MG63 (cell line): ENCODE data around the gene C9orf152. TPM values are rescaled to one million over a fixed set of nuclear protein-coding genes. Genes with fewer than 3 reads are reported as not detected.
A peak's percentile ranks its signal among the peaks of the same experiment; 100 is the strongest.
"Not testable (repeated sequence)": the region's sequence is repeated elsewhere in the genome, so short reads cannot be mapped to it uniquely, and the experiment has no call there.

Experiments used
- DNase-seq: peaks from one replicate; pipeline ENCODE4 v3.0.0-alpha.2; 2020
- H3K27me3 ChIP-seq: fragments of 250-450 bp; sonication (Bioruptor Pico); 2 replicates; pipeline ENCODE4 v1.5.1; 2020; ENCODE audit warnings: mild to moderate bottlenecking, moderate library complexity
- H3K36me3 ChIP-seq: fragments of 250-450 bp; sonication (Bioruptor Pico); 2 replicates; pipeline ENCODE4 v1.5.1; 2020; ENCODE audit warnings: mild to moderate bottlenecking, moderate library complexity
- H3K4me3 ChIP-seq: fragments of 250-450 bp; sonication (Bioruptor Pico); 2 replicates; pipeline ENCODE4 v1.5.1; 2020; ENCODE audit warnings: mild to moderate bottlenecking, moderate library complexity
- H3K9me3 ChIP-seq: fragments of 250-450 bp; sonication (Bioruptor Pico); 2 replicates; pipeline ENCODE4 v1.5.1; 2020; ENCODE audit warnings: mild to moderate bottlenecking, moderate library complexity
- total RNA-seq: library from RNA; depleted of rRNA; stranded (reverse); fragments of >200 nt; shearing (Covaris generic); gene quantifications from 2 replicates; pipeline ENCODE4 v1.2.3, GENCODE V29; 2014; ENCODE audit warnings: low replicate concordance

C9orf152 gene
- total RNA-seq, 1 experiment from 2014 or later = not detected

DNA sequence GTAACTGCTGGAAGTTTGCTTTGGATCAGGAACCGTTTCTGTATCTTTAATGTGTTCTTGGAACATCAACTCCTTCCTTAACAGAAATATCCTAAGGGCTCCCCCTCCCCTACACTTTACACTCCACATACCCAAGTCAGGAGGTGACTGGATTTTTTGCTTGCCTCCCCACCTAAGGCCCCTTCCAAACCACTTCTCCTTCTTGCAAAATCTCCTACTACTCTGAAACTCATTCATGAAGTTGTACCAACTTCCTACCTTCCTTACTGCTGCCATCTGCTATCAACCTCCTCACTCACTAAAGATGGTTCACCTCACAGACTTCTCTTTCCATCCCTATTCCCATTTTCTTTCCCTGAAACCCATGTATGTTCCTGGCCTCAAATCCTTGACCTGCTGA is 32.2 kb upstream of the C9orf152 start:
- H3K4me3 ChIP-seq = no peak overlapping the region
- DNase-seq = no peak
- H3K36me3 ChIP-seq = peaks cover 34% of the 10 kb centered on the region
- H3K27me3 ChIP-seq = no peaks in the 10 kb centered on the region
- H3K9me3 ChIP-seq = no peaks in the 10 kb centered on the region

DNA sequence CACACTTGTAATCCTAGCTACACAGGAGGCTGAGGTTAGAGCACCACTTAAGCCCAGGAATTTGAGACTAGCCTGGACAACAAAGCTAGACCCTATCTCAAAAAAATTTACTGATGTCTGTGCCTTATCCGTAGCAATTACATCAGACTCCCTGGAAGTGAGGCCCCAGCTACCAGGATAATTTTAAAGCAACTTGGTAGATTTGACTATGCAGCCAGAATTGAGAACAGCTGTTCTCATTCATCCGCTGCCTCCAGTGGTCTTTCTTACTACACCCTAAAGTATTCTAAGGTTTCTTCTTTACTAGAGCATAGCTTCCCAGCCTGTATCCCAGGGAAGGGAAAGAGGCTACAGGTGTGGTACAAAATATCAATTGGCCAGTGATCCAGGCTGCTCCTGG is 20.4 kb upstream of the C9orf152 start:
- Histone ChIP-seq H3K4me3 (no peak overlapping the region), H3K36me3 (no peaks in the 10 kb centered on the region), H3K9me3 (no peaks in the 10 kb centered on the region), H3K27me3 (no peaks in the 10 kb centered on the region)
- no peak for DNase-seq

DNA sequence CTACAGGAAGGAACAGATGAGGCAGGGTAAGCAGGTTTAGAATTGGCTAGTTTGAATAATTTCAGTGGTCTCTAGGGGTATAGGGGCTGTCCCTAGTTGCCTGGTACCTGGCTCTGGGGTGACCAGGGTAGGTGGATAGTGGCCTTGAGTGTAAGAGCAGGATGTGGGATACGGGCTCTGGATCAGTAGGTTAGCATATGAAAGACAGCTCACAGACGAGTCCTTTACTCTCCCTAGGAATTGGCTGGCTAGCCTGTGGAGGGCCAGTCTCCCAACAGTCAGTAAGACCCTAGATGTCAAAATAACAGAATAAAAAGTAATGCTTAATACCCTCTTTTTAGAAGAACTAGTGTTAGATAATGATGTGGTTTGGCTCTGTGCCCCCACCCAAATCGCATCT is 16.6 kb upstream of the C9orf152 start:
- Histone ChIP-seq H3K4me3 (no peak overlapping the region), H3K27me3 (no peaks in the 10 kb centered on the region), H3K36me3 (no peaks in the 10 kb centered on the region), H3K9me3 (no peaks in the 10 kb centered on the region)
- DNase-seq = no peak

DNA sequence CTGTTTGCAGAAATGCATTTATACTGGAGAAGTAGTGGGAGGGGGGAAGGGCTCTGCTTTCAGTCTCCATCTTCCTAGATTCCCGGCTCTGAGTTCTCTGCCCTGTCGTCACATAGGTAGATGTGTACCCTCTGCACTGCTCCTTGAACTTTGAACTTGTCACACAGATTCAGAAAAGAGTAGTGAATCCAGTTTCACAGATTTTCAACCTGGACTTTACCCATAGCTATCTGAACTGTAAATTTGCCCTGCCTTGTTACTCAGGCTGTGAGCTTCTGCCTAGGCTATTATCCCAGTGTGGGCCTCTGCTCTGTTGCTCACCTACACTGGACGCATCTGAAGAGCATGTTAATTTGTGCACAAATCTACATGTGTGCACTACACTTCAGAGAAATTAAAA is 12.8 kb upstream of the C9orf152 start:
- no peaks in the 10 kb centered on the region for H3K27me3 ChIP-seq
- no peak for DNase-seq
- no peaks in the 10 kb centered on the region for H3K9me3 ChIP-seq
- H3K4me3 ChIP-seq = no peak overlapping the region
- no peaks in the 10 kb centered on the region for H3K36me3 ChIP-seq

DNA sequence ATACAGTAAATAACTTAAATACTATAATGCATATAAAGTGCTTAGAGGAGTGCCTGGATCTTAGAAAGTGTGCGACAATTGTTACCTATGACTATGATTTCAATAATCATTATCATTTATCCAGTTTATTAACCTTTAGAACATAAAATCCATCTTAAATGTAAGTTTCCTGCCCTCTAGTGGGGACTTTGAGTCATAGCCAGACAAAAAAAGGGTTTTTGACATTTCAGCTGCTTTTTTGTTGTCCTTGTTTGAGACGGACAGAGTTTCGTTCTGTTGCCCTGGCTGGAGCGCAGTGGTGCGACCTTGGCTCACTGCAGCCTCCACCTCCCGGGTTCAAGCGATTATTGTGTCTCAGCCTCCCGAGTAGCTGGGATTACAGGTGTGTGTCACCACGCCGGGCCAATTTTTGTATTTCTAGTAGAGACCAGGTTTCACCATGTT is 9.7 kb upstream of the C9orf152 start:
- H3K36me3 ChIP-seq = no peaks in the 10 kb centered on the region
- DNase-seq = no peak
- H3K4me3 ChIP-seq = 0 out of 2 replicates have a peak overlapping the region, but pooled peaks have one; percentile 14
- no peaks in the 10 kb centered on the region for H3K9me3 ChIP-seq
- no peaks in the 10 kb centered on the region for H3K27me3 ChIP-seq

DNA sequence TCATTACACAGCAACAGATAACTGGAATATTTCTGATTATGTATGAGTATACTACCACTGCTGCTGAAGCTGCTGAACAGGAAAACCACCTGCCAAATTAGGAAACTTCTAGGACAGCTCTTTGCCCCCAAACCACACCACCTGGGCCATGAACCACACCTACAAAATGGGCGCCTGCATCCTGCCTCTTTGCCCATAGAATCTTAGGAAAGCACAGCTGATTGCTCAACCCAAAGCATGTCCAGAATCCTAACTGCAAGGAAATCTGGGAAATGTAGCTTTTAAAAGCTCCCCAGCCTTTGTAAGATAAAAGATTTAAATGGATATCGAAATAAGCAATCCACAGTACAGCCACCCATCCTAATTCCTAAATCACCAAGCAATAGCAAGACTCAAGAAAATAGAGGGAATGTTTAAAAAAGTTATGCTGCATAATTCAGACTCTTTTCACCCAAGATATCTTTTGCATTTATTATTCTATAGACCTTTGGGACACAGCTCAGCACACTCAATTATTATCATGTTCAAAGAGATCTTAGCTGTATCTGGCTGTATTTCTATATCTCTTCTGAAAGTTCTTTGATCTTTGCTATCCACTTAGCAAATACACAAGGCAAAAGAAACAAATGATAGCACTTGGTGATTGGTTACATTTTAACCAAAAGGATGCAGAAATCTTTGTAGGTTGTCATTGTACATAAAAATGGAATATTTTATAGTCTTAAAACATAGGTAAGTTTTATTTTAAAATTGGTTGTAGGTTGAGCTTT is 6.8 kb upstream of the C9orf152 start:
- DNase-seq = no peak
- Histone ChIP-seq H3K27me3 (no peaks in the 10 kb centered on the region), H3K4me3 (no peak overlapping the region), H3K9me3 (no peaks in the 10 kb centered on the region), H3K36me3 (no peaks in the 10 kb centered on the region)

DNA sequence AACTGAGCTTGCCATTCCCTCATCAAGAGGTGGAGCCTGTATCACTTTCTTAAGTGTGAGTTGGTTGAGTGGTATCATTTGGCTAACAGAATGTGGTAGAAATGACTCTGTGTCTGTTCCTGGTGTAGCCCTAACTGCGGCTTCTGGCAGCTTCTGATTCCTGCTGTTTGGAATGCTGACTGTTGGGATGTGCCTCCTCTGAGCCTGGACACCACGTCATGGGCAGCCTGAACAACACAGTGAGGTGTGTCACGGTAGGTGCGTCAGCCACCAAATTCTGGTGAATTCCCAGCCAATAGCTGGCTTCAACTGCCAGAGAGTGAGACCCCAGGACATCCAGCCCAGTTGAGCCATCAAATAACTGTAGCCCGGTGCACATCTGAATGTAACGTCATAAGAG is 6.1 kb upstream of the C9orf152 start:
- Histone ChIP-seq H3K4me3 (no peak overlapping the region), H3K9me3 (no peaks in the 10 kb centered on the region), H3K36me3 (no peaks in the 10 kb centered on the region), H3K27me3 (no peaks in the 10 kb centered on the region)
- peak; percentile 16 for DNase-seq

DNA sequence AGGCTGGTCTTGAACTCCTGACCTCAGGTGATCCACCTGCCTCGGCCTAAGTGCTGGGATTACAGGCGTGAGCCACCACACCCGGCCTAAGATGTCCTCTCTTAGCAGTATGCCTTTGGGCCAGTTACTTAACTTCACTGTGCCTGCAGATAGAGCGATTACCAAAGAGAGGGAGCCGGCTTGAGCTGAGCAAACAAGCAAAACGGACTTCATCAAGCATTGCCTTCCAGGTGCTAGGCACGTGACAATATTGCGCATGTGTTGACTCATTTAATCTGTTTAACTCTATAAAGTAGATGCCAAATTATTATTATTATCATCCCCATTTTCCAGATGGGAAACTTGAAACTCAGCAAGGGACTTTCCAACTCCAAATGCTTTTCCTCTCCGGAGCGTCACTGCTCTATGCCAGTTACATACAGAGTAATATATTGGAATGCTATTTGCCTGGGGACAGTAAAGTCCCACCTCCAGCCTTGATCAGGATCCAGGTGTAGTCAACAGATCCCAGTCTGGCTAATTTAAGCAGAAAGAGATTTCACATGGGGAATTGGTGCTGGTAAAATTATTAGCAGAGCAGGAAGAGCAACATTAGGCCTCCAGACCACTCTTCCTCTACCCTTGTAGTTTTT is 5.6 kb upstream of the C9orf152 start:
- H3K36me3 ChIP-seq = no peaks in the 10 kb centered on the region
- no peaks in the 10 kb centered on the region for H3K9me3 ChIP-seq
- no peak overlapping the region for H3K4me3 ChIP-seq
- DNase-seq = no peak
- no peaks in the 10 kb centered on the region for H3K27me3 ChIP-seq

DNA sequence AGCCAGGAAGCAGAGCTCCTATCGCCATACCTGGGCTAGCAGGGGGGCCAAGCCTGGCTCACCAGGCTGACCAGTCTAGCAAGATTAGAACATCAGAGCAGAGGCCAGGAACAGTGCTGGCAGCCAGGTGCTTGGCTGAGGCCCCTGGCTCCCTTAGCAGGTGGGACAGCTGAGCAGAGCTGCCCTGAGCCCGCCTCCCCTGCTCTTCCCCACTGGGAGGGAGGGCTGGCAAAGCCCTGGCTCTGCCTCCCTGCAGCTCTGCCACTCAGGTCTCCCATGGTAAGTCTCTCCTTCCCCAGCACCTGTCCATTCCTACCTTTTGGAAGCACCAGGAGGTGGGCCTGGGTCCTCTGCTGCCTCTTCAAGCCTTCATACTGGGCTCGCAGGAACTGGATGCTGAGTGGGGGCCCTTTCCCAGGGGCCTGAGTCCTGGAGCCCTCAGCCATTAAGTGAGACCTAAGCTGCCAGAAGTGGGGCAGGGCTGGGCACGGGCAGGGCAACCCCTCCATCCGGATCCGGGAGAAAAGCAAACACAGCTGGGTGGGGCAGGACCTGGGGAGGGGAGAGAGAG is 803 bp downstream of the C9orf152 start:
- no peaks in the 10 kb centered on the region for H3K36me3 ChIP-seq
- no peak for DNase-seq
- no peak overlapping the region for H3K4me3 ChIP-seq
- H3K9me3 ChIP-seq = no peaks in the 10 kb centered on the region
- 0 out of 2 replicates have a peak, but pooled peaks cover 2% of the 10 kb centered on the region for H3K27me3 ChIP-seq

DNA sequence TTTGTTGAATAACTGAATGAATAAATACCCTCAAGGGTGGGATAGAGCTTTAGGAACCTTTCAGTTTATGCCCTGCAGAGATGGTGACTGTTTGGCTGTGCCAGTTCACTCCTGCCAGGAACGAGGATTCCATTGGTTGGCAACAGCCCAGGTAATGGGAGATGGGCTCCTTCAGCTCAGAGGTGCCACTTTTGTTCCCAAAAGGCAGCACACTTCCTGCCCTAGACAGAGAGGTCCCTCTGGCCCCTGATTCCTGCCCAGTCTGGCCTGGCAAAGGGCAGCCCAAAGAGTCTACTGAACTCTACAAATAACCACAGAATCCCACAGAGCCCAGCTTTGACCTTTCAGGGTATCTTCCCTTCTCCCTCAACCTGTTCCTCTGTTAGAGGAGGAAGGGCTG is 1.6 kb downstream of the C9orf152 start:
- H3K9me3 ChIP-seq = no peaks in the 10 kb centered on the region
- 0 out of 2 replicates have a peak, but pooled peaks cover 2% of the 10 kb centered on the region for H3K27me3 ChIP-seq
- no peak overlapping the region for H3K4me3 ChIP-seq
- no peak for DNase-seq
- H3K36me3 ChIP-seq = no peaks in the 10 kb centered on the region

DNA sequence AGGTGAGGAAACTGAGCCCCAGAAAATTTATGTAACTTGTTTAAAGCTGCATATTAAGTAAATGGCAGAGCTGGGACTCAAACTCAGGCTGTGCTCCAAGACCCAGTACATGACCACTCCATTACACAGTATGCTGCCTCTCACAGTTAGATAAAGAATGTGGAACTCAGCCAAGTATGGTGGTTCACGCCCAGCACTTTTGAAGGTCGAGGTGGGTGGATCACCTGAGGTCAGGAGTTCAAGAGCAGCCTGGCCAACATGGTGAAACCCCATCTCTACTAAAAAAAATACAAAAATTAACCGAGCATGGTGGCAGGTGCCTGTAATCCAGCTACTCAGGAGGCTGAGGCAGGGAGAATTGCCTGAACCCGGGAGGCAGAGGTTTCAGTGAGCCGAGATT is 2.3 kb downstream of the C9orf152 start:
- not testable (repeated sequence) for H3K36me3 ChIP-seq

DNA sequence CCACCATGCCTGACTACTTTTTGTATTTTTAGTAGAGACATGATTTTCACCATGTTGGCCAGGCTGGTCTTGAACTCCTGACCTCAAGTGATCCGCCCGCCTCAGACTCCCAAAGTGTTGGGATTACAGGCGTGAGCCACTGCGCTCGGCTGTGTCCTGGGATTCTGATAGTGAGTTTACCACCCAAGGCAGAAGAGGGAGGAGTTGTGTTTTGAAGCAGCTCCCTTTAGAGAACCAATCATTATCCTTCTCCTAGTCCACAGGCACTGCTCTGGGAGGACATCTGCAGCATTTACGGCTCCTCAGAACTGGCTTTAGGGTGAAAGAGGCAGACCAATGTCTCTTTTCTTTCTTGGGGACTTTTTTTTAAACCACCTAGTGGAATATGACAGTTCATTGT is 5.7 kb downstream of the C9orf152 start:
- Histone ChIP-seq H3K27me3 (0 out of 2 replicates have a peak, but pooled peaks cover 2% of the 10 kb centered on the region), H3K9me3 (no peaks in the 10 kb centered on the region), H3K4me3 (no peak overlapping the region), H3K36me3 (no peaks in the 10 kb centered on the region)
- no peak for DNase-seq

More for the DNA sequence above, 2.3 kb downstream of the C9orf152 start:
- not testable (repeated sequence) for H3K9me3 ChIP-seq, H3K4me3 ChIP-seq, DNase-seq, H3K27me3 ChIP-seq

DNA sequence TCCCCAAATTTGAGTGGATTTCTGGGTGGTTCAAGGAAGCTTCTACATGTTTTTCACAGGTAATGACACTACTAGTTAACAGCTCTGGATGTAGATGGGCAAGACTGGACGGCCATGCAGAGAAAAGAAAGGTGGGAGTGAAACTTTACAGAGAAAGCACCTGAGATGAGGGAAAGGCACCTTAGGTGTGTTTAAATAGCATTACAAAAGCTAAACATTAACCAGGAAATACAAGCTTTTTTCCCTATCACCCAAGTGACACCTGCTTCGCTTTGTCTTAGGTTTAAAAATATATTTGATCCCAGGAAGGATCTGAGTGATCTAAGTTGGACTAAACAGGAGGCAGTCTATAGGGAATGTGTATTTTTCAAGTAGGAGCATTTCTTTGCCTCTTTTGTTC is 8.3 kb downstream of the C9orf152 start:
- Histone ChIP-seq H3K4me3 (no peak overlapping the region), H3K36me3 (no peaks in the 10 kb centered on the region), H3K9me3 (no peaks in the 10 kb centered on the region), H3K27me3 (no peaks in the 10 kb centered on the region)
- no peak for DNase-seq

DNA sequence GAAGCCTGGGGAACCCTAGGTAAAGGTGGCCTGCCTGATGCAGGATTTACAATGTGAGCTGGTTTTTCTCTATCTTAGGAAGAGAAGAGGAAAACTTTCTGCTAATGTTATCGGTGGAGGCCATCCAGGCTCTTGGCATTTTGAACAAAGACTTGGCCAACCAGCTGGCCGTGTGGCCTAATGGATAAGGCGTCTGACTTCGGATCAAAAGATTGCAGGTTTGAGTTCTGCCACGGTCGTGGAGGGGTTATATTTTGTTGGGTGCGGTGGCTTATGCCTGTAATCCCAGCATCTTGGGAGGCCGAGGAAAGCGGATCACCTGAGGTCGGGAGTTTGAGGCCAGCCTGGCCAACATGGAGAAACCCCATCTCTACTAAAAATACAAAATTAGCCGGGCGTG is 9.6 kb downstream of the C9orf152 start:
- DNase-seq = no peak
- no peak overlapping the region for H3K4me3 ChIP-seq
- no peaks in the 10 kb centered on the region for H3K36me3 ChIP-seq
- H3K9me3 ChIP-seq = no peaks in the 10 kb centered on the region
- H3K27me3 ChIP-seq = no peaks in the 10 kb centered on the region

DNA sequence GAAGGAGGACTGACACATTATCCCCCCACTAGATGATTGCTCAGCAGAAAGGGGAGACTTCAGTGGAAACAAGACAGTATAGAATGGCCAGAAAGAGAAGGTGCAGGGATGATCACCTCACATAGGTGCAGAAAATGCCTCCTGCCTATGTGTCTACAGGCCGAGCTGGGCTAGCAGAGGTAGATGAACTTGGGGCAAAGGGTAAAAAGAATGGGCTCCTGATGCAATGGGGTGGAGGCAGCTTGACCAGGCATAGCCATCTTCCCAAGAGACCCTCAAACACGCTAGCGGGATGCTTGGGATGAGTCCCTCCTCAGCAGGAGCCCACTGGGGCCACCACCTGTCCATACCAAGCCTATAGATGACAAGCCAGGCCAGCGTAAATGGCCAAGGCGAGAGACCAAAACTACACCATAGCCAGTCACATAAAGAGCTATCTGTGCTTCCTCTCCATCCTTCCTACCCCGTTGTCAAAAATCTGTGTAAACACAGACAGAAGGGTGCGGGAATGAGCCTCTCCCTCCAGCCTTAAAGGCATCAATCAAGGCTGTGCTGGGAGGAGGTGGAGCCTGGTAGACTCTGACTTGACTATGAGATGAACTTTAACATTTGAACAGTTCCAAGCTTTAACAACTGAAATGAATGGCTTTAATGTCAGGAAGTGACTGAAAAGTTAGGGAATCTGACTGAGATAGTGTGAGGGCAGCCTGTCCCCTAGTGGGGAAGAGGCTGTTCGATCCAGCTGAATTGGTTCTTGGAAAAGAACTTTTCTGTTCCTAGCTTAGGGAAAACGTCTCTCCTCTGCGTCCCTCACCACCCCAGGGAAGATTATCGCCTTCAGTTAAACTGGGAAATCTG is 10.4 kb downstream of the C9orf152 start:
- H3K27me3 ChIP-seq = no peaks in the 10 kb centered on the region
- no peaks in the 10 kb centered on the region for H3K36me3 ChIP-seq
- no peaks in the 10 kb centered on the region for H3K9me3 ChIP-seq
- no peak overlapping the region for H3K4me3 ChIP-seq
- no peak for DNase-seq

DNA sequence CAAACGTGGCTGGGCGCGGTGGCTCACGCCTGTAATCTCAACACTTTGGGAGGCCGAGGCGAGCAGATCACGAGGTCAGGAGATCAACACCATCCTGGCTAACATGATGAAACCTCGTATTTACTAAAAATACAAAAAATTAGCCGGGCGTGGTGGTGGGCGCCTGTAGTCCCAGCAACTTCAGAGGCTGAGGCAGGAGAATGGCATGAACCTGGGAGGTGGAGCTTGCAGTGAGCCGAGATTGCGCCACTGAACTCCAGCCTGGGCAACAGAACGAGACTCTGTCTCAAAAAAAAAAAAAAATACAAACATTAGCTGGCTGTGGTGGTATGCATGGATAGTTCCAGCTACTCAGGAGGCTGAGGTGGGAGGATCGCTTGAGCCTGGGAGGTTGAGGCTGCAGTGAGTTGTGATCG is 11.9 kb downstream of the C9orf152 start:
- not testable (repeated sequence) for DNase-seq, H3K4me3 ChIP-seq, H3K9me3 ChIP-seq, H3K27me3 ChIP-seq, H3K36me3 ChIP-seq
